ENCODE data around the gene MINDY4. TPM values are rescaled to one million over a fixed set of nuclear protein-coding genes. Genes with fewer than 3 reads are reported as not detected.

The MINDY4 gene
- total and polyA plus RNA-seq, 10 of the 15 experiments (the other 5 are each of a cell fraction or from before 2014, with no cell fraction given) = 0.10 to 0.90 (median 0.40) TPM

DNA sequence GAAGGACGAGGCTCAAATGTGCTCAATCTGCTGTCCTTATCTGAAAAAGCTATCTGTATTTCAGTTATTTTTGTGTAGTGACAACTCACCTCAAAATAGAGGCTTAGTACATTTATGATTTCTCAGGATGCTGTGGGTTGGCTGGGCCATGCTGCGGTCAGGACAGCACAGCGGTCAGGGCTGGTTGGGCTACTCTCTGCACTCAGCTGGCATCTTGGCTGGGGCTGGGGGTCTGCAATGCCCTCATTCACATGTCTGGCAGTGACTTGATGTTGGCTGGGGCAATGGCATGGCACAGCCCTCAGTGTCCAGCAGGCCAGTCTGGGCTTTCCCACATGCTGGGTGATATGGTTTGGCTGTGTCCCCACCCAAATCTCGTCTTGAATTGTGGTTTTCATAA is 34.9 kb upstream of the MINDY4 start:
- Histone ChIP-seq H2AFZ (ENCODE audit: control insufficient read depth, low read depth, low read length) (no peak overlapping the region), H4K20me1 (ENCODE audit: control insufficient read depth, insufficient read depth) (no peaks in the 10 kb centered on the region), H3K4me1 (ENCODE audit: control insufficient read depth, insufficient read depth, low read length) (no peaks in the 10 kb centered on the region), H3K9ac (ENCODE audit: control insufficient read depth, insufficient read depth, low read length) (no peak overlapping the region), H3K36me3 (ENCODE audit: control insufficient read depth in 2 of 2, insufficient read depth in 2 of 2, low read length in 1 of 2) (no peaks in the 10 kb centered on the region), H3K9me3 (replicated peaks; ENCODE audit: control insufficient read depth, insufficient read depth, low read length) (no peaks in the 10 kb centered on the region), H3K79me2 (ENCODE audit: control insufficient read depth, insufficient read depth, low read length) (no peaks in the 10 kb centered on the region), H3K4me2 (ENCODE audit: control insufficient read depth, insufficient read depth) (no peak overlapping the region), H3K27me3 (replicated peaks in 1 of 2; ENCODE audit: control insufficient read depth in 2 of 2, insufficient read depth in 2 of 2, low read length in 1 of 2) (peaks cover 0 to 1% of the 10 kb centered on the region in 2 experiments; a peak in 2 of 4 replicates), H3K27ac (ENCODE audit: control insufficient read depth, insufficient read depth) (no peak overlapping the region), H3K4me3 (no peak overlapping the region)
- in situ Hi-C loops (cut with MboI) = no loop called here
- intact Hi-C loops (cut with micrococcal nuclease; ENCODE audit: unreplicated experiment) = loop anchor here (5.0 kb wide), 1 partner anchor 459 kb away; no protein-coding TSS in a partner anchor
- POLR2A ChIA-PET = no interaction called here
- no peak for ATAC-seq
- BruUV-seq (replicated peaks) = no TSS peak
- CTCF ChIA-PET = no interaction called here
- WGBS (ENCODE audit: insufficient coverage, insufficient replicate concordance, low lambda C conversion rate, missing lambda C conversion rate) = 48% methylated on average over 4 of the region's 4 CpGs
- no peak for FAIRE-seq
- SMC1A ChIA-PET (ENCODE audit: uncharacterized antibody, unreplicated experiment) = no interaction called here
- RAD21 ChIA-PET (ENCODE audit: unreplicated experiment) = no interaction called here
- TF ChIP-seq, protein P1, sequence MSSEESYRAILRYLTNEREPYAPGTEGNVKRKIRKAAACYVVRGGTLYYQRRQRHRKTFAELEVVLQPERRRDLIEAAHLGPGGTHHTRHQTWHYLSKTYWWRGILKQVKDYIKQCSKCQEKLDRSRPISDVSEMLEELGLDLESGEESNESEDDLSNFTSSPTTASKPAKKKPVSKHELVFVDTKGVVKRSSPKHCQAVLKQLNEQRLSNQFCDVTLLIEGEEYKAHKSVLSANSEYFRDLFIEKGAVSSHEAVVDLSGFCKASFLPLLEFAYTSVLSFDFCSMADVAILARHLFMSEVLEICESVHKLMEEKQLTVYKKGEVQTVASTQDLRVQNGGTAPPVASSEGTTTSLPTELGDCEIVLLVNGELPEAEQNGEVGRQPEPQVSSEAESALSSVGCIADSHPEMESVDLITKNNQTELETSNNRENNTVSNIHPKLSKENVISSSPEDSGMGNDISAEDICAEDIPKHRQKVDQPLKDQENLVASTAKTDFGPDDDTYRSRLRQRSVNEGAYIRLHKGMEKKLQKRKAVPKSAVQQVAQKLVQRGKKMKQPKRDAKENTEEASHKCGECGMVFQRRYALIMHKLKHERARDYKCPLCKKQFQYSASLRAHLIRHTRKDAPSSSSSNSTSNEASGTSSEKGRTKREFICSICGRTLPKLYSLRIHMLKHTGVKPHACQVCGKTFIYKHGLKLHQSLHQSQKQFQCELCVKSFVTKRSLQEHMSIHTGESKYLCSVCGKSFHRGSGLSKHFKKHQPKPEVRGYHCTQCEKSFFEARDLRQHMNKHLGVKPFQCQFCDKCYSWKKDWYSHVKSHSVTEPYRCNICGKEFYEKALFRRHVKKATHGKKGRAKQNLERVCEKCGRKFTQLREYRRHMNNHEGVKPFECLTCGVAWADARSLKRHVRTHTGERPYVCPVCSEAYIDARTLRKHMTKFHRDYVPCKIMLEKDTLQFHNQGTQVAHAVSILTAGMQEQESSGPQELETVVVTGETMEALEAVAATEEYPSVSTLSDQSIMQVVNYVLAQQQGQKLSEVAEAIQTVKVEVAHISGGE (CRISPR knock-in tag; IDR thresholded peaks at IDR 0.05) = no peak
- TF ChIP-seq NR2C2 (IDR thresholded peaks at IDR 0.05; ENCODE audit: borderline replicate concordance, control insufficient read depth, insufficient read length, low read depth) (no peak), FOS (IDR thresholded peaks at IDR 0.05; ENCODE audit: borderline replicate concordance, extremely low read depth, insufficient read length) (no peak), NBN (IDR thresholded peaks at IDR 0.05) (no peak), RAD21 (IDR thresholded peaks at IDR 0.05; ENCODE audit: insufficient read depth, low read depth, low read length) (no peak), ETV6 (conservative IDR thresholded peaks at IDR 0.05 in 1 of 2, IDR thresholded peaks at IDR 0.05 in 1 of 2; ENCODE audit: borderline replicate concordance in 1 of 2, low read depth in 1 of 2) (no peak), TBL1XR1 (IDR thresholded peaks at IDR 0.05; ENCODE audit: low read depth, low read length) (no peak), TCF12 (IDR thresholded peaks at IDR 0.05; ENCODE audit: low read depth, low read length) (no peak)
- TF ChIP-seq, protein P2, sequence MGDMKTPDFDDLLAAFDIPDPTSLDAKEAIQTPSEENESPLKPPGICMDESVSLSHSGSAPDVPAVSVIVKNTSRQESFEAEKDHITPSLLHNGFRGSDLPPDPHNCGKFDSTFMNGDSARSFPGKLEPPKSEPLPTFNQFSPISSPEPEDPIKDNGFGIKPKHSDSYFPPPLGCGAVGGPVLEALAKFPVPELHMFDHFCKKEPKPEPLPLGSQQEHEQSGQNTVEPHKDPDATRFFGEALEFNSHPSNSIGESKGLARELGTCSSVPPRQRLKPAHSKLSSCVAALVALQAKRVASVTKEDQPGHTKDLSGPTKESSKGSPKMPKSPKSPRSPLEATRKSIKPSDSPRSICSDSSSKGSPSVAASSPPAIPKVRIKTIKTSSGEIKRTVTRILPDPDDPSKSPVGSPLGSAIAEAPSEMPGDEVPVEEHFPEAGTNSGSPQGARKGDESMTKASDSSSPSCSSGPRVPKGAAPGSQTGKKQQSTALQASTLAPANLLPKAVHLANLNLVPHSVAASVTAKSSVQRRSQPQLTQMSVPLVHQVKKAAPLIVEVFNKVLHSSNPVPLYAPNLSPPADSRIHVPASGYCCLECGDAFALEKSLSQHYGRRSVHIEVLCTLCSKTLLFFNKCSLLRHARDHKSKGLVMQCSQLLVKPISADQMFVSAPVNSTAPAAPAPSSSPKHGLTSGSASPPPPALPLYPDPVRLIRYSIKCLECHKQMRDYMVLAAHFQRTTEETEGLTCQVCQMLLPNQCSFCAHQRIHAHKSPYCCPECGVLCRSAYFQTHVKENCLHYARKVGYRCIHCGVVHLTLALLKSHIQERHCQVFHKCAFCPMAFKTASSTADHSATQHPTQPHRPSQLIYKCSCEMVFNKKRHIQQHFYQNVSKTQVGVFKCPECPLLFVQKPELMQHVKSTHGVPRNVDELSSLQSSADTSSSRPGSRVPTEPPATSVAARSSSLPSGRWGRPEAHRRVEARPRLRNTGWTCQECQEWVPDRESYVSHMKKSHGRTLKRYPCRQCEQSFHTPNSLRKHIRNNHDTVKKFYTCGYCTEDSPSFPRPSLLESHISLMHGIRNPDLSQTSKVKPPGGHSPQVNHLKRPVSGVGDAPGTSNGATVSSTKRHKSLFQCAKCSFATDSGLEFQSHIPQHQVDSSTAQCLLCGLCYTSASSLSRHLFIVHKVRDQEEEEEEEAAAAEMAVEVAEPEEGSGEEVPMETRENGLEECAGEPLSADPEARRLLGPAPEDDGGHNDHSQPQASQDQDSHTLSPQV (IDR thresholded peaks at IDR 0.05) = no peak
- TF ChIP-seq, protein P3, sequence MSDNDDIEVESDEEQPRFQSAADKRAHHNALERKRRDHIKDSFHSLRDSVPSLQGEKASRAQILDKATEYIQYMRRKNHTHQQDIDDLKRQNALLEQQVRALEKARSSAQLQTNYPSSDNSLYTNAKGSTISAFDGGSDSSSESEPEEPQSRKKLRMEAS (IDR thresholded peaks at IDR 0.05; ENCODE audit: low read depth, low read length) = no peak
- DNase-seq (ENCODE audit: low read depth, low spot score) = no peak
